Ishikawa (cell line): ENCODE measurements around the gene AXIN2.

ENCODE experiments used
- CEBPB ChIP-seq: IDR thresholded peaks from 2 replicates; pipeline ENCODE4 v1.6.1; 2012
- CREB1 ChIP-seq: IDR thresholded peaks from 2 replicates; pipeline ENCODE4 v1.6.1; 2012; ENCODE audit warnings: low read depth
- EGR1 ChIP-seq: IDR thresholded peaks from 2 replicates; pipeline ENCODE4 v1.6.1; 2012
- EP300 ChIP-seq: IDR thresholded peaks from 2 replicates; pipeline ENCODE4 v1.6.1; 2012; ENCODE audit warnings: borderline replicate concordance
- FOXM1 ChIP-seq: IDR thresholded peaks from 2 replicates; pipeline ENCODE4 v1.6.1; 2012; ENCODE audit warnings: low read depth, borderline replicate concordance
- NFIC ChIP-seq: IDR thresholded peaks from 2 replicates; pipeline ENCODE4 v1.6.1; 2012
- RAD21 ChIP-seq: IDR thresholded peaks from 2 replicates; pipeline ENCODE4 v1.6.1; 2012; ENCODE audit warnings: low read depth
- TAF1 ChIP-seq: IDR thresholded peaks from 2 replicates; pipeline ENCODE4 v1.6.1; 2012; ENCODE audit warnings: low read depth, mild to moderate bottlenecking
- TCF12 ChIP-seq: IDR thresholded peaks from 2 replicates; pipeline ENCODE4 v1.6.1; 2012; ENCODE audit warnings: low read depth
- TEAD4 ChIP-seq: IDR thresholded peaks from 2 replicates; pipeline ENCODE4 v1.6.1; 2012
- YY1 ChIP-seq: IDR thresholded peaks from 2 replicates; pipeline ENCODE4 v1.6.1; 2012; ENCODE audit warnings: low read depth
- ZBTB7A ChIP-seq: IDR thresholded peaks from 2 replicates; pipeline ENCODE4 v1.6.1; 2012; ENCODE audit warnings: low read depth
- TF ChIP-seq, protein P1 (sequence below): IDR thresholded peaks from 2 replicates; pipeline ENCODE4 v1.6.1; 2012; ENCODE audit warnings: low read depth, mild to moderate bottlenecking
- TF ChIP-seq, protein P2 (sequence below): IDR thresholded peaks from 2 replicates; pipeline ENCODE4 v1.6.1; 2012
- TF ChIP-seq, protein P3 (sequence below): IDR thresholded peaks from 2 replicates; pipeline ENCODE4 v1.6.1; 2012

AXIN2 gene

DNA sequence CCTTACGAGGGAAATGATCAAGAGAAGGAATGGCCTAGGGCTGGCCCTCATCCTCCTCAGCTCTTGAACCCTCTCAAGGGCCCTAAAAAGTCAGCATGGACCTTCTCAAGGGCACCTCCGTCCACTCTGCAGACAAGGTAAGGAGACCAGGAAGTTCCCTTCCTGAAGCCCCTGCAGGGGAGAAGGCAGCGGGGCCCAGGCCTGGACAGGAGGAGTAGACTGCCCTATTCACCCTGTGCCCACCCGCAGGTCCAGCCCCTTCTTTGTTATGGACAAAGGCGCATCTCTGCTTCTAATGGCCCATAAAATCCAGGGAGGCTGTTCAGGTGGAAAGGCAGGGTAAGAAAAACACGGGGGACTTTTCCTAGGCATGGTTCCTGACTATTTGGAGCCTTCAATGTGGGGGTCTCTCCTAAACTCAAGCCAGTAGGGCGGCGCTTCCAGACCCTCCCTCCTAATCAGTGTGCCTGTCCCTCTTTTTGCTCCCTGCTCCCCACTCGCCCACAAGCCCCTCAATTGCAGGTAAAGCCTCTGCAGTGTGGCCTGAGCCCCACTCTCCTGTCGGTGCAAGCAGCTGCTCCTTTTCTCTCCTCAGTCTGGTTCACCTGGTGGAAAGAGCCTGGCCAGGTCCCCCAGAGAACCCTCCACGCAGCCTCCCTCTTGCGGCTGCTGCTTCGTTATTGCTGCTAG is 28.2 kb downstream of the AXIN2 start:
- TF ChIP-seq TAF1 = no peak
- TF ChIP-seq TCF12 = no peak
- no peak for TF ChIP-seq NFIC
- TF ChIP-seq EGR1 = no peak
- no peak for TF ChIP-seq YY1
- no peak for TF ChIP-seq EP300
- TF ChIP-seq ZBTB7A = no peak

DNA sequence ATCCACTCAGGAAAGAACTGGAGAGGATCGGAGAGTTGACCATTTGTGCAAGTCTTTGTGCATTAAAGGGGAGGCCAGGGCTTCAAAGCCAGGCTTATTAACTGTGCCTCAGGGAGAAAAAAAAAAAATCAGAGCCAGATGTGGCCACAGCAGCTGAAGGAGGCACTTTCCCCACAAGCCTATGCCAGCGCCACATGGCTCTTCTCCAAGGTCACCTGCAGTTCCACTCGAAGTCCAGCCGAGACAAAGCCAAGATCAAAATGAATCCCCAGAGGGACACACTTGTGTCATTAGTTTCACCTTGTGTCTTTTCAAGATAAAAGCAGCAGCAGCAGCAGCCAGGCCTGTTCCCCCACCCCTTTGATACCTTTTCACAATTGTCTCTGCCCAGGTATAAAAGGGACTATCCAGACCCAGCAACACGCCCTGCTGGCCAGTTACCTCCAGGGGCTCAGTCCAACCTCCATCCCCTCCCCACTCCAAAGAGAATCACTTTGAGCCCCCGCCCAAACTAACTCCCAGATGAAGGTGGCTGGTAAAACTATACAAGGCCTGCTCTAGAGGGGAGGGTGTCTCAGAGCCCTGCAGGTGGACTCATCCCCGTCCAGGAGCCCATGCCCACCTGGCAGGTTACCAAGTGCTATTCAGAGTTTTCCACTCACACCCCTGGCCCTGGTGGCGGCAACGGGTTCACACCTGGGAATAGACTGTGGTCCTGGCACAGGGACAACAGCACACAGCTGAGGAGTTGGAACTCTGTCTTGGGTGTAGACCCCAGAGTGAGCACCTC is 29.2 kb downstream of the AXIN2 start:
- no peak for TF ChIP-seq ZBTB7A
- TF ChIP-seq TCF12 = no peak
- no peak for TF ChIP-seq TAF1
- TF ChIP-seq NFIC = no peak
- no peak for TF ChIP-seq CREB1

DNA sequence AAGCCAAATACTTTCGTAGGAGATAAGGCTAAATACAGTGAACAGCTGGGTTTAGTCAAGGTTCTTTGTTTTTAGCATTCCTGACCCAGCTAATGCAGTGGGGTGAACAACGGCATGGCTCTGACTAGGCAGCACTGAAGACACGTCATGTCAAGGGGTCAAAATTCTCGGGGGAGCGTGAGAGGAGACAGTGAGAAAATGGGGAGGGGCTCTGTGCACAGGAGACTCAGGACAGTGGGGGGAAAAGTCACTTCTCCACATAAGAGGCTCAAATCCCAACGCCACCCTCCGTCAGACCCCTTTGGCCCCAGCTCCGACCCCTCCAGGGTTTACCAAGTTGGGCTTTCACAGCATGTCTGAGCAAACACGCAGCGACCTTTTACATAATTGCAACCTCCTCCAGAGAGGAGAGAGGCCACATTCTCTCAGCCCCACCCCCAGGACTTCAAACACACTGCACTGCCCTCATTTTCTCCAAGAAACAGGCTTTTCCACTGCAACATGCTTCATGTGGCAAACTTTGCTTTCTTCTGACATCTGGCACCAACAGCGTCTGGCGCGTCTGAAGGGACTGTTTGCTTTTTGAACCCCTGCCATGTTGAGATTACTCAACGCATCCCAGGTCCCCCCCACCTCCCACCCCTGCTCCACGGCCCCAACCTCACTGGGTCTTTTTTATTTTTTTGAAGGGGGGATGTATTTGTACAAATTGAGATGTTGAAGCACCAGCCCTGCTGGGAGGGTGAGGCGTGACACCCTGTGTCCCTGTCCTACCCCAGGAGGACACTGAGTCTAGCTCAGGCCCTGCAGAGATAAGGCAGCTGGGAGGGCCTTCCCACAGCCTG is 30.0 kb downstream of the AXIN2 start:
- TF ChIP-seq EGR1 = no peak
- TF ChIP-seq, protein P1, sequence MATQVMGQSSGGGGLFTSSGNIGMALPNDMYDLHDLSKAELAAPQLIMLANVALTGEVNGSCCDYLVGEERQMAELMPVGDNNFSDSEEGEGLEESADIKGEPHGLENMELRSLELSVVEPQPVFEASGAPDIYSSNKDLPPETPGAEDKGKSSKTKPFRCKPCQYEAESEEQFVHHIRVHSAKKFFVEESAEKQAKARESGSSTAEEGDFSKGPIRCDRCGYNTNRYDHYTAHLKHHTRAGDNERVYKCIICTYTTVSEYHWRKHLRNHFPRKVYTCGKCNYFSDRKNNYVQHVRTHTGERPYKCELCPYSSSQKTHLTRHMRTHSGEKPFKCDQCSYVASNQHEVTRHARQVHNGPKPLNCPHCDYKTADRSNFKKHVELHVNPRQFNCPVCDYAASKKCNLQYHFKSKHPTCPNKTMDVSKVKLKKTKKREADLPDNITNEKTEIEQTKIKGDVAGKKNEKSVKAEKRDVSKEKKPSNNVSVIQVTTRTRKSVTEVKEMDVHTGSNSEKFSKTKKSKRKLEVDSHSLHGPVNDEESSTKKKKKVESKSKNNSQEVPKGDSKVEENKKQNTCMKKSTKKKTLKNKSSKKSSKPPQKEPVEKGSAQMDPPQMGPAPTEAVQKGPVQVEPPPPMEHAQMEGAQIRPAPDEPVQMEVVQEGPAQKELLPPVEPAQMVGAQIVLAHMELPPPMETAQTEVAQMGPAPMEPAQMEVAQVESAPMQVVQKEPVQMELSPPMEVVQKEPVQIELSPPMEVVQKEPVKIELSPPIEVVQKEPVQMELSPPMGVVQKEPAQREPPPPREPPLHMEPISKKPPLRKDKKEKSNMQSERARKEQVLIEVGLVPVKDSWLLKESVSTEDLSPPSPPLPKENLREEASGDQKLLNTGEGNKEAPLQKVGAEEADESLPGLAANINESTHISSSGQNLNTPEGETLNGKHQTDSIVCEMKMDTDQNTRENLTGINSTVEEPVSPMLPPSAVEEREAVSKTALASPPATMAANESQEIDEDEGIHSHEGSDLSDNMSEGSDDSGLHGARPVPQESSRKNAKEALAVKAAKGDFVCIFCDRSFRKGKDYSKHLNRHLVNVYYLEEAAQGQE = no peak
- TF ChIP-seq ZBTB7A = no peak
- TF ChIP-seq NFIC = no peak
- no peak for TF ChIP-seq FOXM1
- TF ChIP-seq TAF1 = no peak
- TF ChIP-seq, protein P2, sequence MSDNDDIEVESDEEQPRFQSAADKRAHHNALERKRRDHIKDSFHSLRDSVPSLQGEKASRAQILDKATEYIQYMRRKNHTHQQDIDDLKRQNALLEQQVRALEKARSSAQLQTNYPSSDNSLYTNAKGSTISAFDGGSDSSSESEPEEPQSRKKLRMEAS = no peak
- no peak for TF ChIP-seq YY1
- TF ChIP-seq TCF12 = no peak
- no peak for TF ChIP-seq CEBPB
- TF ChIP-seq RAD21 = no peak
- TF ChIP-seq, protein P3, sequence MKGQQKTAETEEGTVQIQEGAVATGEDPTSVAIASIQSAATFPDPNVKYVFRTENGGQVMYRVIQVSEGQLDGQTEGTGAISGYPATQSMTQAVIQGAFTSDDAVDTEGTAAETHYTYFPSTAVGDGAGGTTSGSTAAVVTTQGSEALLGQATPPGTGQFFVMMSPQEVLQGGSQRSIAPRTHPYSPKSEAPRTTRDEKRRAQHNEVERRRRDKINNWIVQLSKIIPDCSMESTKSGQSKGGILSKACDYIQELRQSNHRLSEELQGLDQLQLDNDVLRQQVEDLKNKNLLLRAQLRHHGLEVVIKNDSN = no peak
- no peak for TF ChIP-seq EP300
- no peak for TF ChIP-seq TEAD4
- TF ChIP-seq CREB1 = no peak

DNA sequence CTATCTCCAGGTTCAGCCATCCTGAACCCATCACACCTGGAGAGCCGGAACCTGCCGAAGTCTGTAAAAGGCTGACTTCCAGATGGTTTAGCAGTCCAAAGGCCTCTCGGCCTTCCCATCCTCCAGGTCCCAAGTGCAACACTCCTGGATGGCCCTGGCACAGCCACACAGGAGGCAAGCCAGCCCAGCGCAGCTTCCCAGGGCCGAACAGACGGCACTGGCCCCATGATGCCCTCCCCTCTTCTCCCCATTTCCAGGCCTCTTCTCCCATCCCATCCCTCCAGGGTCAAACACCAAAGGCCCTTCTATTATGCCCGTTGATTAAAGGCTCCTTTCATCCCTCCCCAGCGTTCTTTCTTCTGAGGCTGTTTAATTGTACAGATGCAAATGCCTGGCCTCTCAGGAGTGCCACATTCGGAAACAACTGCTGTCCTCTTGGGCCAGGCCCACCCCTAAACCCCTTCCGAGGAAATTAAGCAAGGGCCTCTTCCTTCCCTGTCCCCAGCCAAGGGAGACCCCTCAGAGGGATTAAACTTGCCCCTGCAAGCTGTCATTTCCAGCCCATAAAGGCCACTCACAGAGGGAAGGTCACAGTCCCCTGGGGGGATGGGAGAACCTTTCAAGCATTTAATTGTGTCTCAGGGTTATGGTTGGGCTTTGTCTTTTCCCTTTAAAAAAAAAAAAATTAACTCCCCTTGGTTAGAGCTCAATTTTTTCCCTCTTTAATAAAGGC is 30.8 kb downstream of the AXIN2 start:
- TF ChIP-seq CREB1 (no peak), RAD21 (no peak), EGR1 (no peak)

DNA sequence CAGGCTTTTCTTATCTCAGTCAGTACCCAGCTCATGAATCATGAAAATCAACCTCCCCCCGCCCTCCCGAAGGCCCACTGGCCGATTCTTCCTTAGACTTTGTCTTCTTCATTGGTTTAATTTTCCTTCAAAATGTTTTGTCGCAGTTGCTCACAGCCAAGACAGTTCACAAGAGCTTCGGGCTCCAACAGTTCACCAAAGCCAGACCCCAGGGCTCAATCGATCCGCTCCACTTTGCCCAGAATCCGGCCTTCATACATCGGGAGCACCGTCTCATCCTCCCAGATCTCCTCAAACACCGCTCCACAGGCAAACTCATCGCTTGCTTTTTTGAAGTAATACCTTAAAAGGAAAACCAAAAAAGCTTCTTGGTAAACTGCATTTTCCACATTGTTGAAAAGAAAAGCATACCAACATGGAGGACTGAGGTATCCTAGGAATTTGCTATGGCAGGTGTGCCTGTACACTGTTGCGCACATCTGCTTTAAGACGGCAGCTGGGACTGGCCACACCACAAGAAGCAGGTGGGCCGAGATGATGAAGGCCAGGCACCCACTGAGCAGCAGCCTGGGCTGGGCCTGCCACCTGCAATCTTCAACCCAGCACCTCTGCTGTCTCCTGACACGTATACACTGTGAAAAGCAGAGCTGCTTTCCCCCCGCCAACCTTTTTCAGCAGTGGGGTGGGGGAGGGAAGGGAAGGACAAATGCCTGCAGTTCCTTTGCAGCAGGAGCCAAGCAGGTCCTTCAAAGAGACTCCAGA is 31.5 kb downstream of the AXIN2 start:
- TF ChIP-seq, protein P3 = no peak
- TF ChIP-seq CREB1 (no peak), FOXM1 (no peak), NFIC (no peak), TAF1 (no peak), CEBPB (no peak), TEAD4 (no peak), EGR1 (no peak), RAD21 (no peak), EP300 (no peak)
- TF ChIP-seq, protein P2 = no peak
- TF ChIP-seq, protein P1 = no peak
